Left colon (tissue), 2 donors: ENCODE results near the gene LRRC70. TPM values are rescaled to one million over a fixed set of nuclear protein-coding genes. Genes with fewer than 3 reads are reported as not detected.
"Not testable (repeated sequence)": the region's sequence is repeated elsewhere in the genome, so short reads cannot be mapped to it uniquely, and the experiment has no call there.

Source experiments
- ATAC-seq: fragments of 200-7000 bp; cut with Tn5 transposase; one replicate; pipeline ENCODE4 v1.9.1; 2020; ENCODE audit warnings: mild to moderate bottlenecking, moderate library complexity
- DNase-seq, 2 donors: peaks; one replicate each; pipeline ENCODE4 v3.0.0-alpha.2; 2020
- intact Hi-C, 2 donors: fragments of 100-400 bp; cut with DNase I in 1 of 2; cut with micrococcal nuclease in 1 of 2; formaldehyde crosslinking; loops; one replicate each; pipeline versions ENCODE4 v1.11.2 to v1.14.0; 2022; cut with DNase I, micrococcal nuclease
- long read RNA-seq: library from polyadenylated mRNA; unstranded; transcript quantifications from one replicate; pipeline ENCODE4 v2.0.0, GENCODE V29; 2021
- total RNA-seq, 2 donors: library from RNA; stranded (reverse); fragmentation: NEBNext Ultra II Directional; extraction: Animal tissue kit (Norgen Biotek cat#: 25700); gene quantifications; one replicate each; pipeline ENCODE4 v1.2.1, GENCODE V29; 2021
- donor health status: DM: no; HTN: no; CAD: no.
- donor health status: DM: yes; HTN: yes; CAD: no.

LRRC70 gene, protein sequence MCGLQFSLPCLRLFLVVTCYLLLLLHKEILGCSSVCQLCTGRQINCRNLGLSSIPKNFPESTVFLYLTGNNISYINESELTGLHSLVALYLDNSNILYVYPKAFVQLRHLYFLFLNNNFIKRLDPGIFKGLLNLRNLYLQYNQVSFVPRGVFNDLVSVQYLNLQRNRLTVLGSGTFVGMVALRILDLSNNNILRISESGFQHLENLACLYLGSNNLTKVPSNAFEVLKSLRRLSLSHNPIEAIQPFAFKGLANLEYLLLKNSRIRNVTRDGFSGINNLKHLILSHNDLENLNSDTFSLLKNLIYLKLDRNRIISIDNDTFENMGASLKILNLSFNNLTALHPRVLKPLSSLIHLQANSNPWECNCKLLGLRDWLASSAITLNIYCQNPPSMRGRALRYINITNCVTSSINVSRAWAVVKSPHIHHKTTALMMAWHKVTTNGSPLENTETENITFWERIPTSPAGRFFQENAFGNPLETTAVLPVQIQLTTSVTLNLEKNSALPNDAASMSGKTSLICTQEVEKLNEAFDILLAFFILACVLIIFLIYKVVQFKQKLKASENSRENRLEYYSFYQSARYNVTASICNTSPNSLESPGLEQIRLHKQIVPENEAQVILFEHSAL
- 1 to 10 TPM; 1.9 to 2.4 TPM for total RNA-seq
- long read RNA-seq = 0 reads

DNA sequence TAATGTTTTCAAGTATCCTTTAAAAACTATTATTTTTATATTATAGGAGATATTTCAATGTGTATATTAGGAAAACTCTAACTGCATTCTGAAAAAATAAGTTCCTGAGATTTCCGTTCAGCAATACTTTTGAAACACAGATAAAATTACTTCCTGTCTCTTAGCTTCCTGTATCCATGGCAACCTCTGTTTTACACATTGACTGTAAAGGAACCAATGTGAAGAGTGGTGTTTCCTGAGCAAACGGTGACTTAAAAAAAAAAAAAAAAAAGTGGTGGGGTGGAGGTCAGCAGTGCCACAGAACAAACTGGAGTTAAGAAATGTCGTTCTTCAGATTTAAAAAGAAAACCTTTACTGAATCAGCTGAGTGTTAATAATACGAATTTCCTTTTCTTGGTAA, at the start of gene LRRC70:
Gene LRRC70, plus strand, starts transcription at position 280 of the 400 bp plus-strand sequence. CDS start 620 bp downstream, outside the sequence.
- ATAC-seq (no peak), DNase-seq (no peak)
- intact Hi-C loops = no loop called here

DNA sequence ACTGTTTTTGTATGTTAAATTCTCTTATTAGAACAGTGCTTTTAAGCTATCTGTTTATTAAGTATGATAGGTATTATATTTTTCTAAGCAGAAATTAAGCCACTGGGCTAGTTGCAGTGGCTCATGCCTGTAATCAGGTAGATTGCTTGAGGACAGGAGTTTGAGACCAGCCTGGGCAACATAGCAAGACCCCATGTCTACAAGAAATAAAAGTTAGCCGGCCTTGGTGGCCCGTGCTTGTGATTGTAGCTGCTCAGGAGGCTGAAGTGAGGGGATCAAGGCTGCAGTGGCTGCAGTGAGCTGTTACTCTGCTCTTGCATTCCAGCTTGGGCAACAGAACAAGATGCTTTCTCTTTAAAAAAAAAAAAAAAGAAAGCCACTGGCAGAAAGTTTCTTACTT, 45.0 kb upstream of the LRRC70 start:
- intact Hi-C loops = no loop called here
- ATAC-seq (no peak), DNase-seq (no peak)

DNA sequence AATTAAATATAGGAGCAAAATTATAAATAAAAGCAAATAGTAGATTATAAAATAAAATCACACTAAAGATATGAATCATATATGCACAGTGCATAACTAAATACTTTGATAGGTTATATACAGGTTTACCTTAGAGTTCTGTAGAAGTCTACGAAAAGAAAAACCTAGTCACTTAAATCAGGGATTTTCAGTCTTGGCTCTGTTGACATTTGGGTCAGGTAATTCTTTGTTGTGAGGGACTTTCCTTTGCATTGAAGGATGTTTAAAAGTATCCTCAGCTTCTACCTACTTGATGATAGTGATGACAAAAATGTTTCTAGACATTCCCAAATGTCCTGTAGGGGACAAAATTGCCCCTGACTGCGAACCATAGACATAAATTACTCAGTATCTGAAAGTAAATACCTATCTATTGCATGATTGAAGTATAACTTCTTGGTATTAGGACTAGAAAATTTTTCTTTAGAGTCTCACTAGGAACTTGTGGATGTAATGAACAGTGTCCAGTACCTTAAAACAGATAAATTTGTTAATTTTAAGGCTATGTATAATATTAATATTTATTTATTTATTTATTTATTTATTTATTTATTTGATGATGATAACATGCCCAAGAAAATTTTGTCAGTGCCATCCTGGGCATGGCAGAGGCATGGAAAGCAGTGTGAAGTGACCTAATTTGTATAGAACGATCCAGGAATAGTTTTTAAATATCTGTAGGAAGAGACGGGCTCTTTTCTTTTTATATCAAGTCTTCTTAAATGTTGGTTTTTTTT, 44.0 kb upstream of the LRRC70 start:
- intact Hi-C loops = no loop called here
- DNase-seq (no peak), ATAC-seq (no peak)

DNA sequence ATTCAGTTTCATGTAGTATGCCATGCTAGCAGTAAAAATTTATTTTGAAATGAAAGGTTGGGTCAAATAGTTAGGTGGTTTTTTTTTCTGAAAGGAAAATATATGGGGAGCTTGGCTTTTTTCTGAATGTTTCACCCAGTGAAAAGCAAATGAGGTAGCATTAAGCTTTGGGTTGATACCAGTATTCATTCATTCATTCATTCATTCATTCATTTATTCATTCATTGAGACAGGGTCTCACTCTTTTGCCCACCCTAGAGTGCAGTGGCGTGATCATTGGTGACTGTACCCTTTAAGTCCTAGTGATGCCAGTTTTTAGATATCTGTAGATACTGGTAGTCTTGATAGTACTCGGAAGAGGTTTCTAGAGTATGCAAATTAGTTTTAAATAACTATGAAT, 42.4 kb upstream of the LRRC70 start:
- intact Hi-C loops = no loop called here
- ATAC-seq (no peak), DNase-seq (no peak)

DNA sequence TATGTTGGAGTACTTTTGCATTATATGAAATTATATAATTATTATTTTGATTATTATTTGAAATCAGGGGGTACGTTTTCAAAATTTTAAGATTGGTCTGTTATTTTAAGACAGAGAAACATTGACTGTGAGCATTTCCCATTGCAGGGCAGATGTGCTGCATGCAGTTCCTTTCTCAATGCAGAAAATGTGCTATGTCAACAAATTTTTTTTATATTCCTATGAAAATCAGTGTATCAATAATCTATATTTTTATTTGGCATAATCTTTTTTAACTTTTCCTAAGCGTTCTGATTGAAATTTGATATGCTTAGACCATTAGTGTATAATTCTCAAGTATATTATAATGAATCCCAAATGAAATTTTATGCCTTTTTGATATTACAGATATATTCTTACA, 41.8 kb upstream of the LRRC70 start:
- intact Hi-C loops = no loop called here
- ATAC-seq = no peak
- DNase-seq = no peak

DNA sequence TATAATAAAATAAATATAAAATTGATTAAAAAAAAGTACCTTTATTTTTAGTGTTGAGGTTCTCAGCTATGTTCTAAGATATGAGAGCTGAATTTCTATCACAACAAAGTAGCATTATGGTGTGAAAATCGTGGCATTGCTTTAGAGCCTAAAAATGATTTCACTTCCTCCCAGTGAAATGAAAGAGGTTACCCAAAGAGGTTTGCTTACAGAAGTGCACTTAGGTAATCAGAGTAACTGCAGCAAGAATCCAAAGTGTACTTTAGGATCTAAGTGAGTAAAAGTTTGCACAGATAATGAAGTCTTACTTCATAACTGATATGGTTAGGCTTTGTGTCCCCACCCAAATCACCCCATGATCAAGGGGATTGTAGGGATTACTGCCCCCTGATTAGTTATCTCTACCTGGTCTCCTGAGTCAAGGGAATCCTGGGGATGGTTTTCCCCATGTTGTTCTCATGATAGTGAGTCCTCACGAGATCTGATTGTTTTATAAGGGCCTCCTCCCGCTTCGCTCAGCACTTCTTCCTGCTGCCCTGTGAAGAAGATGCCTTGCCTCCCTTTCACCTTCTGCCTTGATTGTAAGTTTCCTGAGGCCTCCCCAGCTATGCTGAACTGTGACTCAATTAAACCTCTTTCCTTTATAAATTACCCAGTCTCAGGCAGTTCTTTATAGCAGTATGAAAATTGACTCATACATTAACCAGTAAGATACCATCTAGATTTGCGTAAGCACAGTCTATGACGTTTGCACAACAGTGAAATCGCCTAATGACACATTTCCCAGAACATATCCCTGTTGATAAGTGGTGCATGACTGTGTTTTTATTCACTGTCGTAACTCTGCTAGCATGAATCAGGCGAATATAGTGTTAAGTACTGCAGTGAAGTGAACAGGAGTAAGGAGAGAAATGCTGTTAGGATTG, 40.3 kb upstream of the LRRC70 start:
- DNase-seq (no peak), ATAC-seq (peak; percentile 46)
- intact Hi-C loops = no loop called here

DNA sequence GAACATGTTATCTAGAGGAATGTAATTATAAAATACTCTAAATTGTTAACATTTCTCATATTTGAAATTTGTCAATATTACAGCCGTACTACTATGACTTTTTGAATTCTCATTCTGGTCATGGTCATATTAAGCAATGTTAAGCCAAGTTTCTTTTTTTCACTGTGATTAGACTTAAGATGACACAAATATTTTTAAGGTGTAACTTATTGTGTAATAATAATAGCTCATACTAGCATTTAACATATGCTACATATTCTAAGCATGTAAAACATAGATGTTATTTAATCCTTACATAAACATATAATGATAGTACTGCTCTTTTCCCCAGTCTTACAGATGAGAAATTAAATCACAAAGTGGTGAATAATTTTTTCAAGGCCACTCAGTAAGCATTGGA, 35.9 kb upstream of the LRRC70 start:
- DNase-seq = no peak
- ATAC-seq = no peak
- intact Hi-C loops = no loop called here

DNA sequence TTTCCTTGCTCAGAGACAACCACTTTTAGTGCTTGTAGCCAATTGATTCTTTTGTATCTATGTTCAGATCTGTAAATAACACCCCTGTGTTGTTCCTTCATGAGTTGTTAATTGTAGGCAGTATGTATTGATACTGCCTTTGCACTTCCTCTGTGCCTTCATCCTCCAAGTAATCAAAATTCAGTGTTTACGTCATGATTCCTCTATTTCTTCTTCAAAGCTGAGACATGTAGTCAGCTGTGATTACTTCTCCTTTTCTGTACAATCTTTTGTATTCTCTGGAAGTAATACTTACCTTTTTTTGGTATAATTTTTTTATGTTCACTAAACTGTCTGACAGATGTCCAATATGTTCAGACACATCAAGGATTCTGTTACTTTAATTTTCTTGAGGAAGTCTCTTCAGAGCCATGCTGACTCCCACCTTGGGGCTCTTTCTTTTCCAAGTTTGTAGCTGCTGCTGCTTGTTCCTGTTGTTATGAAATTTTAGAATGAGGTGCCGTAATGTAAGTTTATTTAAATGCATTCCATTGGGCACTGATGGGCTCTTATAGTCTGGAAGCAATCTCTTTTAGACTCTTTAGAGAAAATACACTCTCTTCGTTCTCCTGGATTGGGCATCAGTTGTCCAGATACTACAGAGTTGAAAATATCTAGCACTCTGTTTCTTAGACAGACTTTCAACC, 30.5 kb upstream of the LRRC70 start:
- DNase-seq = no peak
- no peak for ATAC-seq
- intact Hi-C loops = no loop called here

DNA sequence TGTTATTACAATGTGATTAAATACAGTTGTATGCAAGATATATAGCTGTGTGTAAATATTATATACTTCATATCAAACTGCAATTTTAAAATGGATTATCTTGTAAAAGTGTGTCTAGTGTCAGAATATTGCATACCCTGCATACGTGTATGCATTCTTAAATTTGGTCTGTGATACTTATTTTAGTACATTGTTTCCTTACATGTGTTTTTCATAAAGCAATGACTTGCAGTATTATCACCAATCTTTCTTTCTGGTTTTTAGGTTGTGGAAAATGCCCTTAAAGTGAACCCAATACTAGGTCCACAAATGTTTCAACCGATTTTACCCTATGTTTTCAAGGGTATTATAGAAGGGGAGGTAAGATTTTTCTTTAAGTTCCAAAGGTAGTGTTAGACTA, 28.5 kb upstream of the LRRC70 start:
- DNase-seq (no peak), ATAC-seq (no peak)

DNA sequence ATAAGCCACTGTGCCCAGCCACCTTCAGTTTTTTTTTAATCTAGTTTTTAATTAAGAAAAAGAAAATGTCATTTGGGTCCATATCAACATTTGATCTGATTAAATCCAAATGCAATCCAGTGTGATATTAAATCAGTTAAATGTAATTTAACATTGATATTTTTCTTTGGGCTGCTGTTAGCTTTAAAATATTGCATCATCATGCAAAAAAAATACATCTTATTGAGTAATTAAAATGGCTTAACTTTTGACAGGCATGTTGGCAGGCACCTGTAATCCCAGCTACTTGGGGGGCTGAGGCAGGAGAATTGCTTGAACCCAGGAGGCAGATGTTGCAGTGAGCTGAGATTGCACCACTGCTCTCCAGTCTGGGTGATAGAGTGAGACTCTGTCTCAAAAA, 22.7 kb upstream of the LRRC70 start:
- ATAC-seq (no peak), DNase-seq (no peak)
- intact Hi-C loops = no loop called here

More for the DNA sequence above, 28.5 kb upstream of the LRRC70 start:
- intact Hi-C loops = no loop called here

DNA sequence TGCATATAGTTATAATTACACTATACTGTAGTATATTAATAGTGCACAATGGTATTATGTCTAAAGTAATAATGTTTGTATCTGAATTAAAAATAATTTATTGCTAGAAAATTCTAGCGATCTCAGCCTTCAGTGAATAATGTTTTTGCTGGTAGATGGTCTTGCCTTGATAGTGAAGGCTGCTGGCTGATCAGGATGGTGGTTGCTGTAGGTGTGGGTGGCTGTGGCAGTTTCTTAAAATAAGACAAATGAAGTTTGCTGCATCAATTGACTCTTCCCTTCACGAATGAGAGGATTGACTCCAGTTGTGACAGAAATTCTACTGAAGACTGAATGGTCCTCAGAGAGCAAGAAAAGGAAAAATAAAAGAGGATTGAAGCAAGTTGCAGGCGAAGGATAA, 19.7 kb upstream of the LRRC70 start:
- no peak for DNase-seq
- intact Hi-C loops = no loop called here
- ATAC-seq = no peak

DNA sequence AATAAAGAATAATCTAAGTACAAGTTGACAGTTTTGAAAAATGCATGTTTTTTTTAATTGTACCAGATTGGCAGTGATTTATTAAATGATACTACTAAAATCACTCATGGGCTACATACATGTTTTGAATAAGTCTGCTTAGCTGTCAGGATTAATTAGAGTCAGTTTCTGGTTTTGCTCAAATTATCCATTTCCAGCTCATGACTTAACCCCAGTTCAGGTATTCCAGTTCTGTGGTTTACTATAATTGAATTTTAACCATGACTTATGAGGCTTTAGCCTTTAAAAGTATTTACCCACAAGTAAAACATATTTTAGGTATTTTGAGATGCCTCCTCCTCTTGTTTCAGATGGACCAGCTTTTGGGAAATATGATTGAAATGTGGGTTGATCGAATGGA, 17.8 kb upstream of the LRRC70 start:
- no peak for DNase-seq
- intact Hi-C loops = no loop called here
- ATAC-seq = no peak

DNA sequence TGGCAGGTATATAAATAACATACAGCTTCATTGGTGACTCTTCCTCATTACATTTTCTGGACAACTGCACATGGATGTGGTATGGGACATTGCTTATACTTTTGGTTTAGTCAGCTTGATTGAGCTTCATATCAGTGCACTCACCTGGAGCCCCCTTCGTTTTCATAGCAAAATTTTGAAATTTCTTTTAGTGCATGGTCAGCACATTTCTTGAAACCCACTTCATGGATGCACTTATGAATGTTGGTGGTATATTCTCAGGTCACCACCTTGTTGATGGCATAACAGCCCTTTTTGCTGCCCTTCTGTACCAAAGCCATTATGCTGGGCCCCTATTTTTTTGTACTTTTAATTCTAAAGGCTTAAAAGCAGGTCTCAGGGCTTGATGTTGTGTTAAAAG, 16.7 kb upstream of the LRRC70 start:
- intact Hi-C loops = no loop called here
- ATAC-seq (no peak), DNase-seq (no peak)

DNA sequence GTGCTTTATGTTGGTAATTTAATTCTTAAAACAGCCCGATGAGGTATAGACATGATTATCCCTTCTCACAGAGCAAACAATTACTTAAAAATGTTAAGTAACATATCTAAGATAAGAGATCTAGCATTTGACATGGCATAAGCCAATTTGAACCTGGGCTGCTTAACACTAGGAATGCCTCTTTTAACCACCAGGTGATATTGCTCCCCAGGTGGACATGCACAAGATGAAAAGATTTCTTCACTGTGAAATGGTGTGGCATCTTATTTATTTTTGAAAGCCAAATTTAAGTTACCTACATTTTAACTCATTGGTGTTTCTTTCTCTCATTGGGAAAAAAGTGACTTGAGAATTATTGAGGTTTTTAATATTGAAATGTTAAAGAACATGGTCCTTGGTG, 15.8 kb upstream of the LRRC70 start:
- DNase-seq = no peak
- ATAC-seq = no peak
- intact Hi-C loops = no loop called here

DNA sequence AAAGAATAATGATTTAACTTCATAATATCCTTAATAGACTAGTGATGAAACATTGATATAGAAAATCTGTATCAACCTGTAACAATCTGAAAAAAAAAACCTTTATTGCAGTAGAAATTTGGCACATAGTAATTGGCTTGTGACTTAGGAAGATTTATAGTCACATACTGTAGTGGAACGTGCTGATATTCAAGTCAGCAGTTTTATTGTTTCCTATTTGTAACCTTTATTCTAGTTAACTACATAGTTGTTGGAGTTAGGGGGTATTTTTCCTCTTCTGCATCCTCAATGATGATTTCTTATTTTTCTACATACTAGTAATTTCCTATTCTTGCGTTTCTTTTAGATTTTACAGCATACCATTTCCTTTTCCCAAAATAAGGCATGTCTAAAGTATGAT, 14.5 kb upstream of the LRRC70 start:
- intact Hi-C loops = no loop called here
- no peak for DNase-seq
- no peak for ATAC-seq

DNA sequence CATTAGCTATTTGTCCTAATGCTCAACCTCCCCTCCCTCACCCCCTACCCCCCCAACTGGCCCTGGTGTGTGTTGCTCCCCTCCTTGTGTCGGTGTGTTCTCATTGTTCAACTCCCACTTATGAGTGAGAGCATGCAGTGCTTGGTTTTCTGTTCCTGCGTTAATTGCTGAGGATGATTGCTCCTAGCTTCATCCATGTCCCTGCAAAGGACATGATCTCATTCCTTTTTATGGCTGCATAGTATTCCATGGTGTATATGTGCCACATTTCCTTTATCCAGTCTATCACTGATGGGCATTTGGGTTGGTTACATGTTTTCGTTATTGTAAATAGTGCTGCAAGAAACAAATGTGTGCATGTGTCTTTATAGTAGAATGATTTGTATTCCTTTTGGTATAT, 12.9 kb upstream of the LRRC70 start:
- ATAC-seq, DNase-seq, intact Hi-C loops: not testable (repeated sequence)

DNA sequence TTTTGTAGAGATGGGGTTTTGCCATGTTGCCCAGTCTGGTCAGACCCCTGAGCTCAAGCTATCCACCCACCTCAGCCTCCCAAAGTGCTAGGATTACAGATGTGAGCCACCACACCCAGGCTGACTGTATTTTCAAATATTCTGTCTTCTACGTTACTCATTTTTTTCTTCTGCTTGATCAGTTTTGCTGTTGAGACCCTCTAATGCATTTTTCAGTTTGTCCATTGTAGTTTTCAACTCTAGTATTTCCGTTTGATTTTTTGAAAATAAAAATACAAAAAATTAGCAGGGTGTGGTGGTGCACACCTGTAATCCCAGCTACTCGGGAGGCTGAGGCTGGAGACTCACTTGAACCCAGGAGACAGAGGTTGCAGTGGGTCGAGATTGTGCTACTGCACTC, 10.5 kb upstream of the LRRC70 start:
- no peak for DNase-seq
- intact Hi-C loops = no loop called here
- ATAC-seq = no peak

DNA sequence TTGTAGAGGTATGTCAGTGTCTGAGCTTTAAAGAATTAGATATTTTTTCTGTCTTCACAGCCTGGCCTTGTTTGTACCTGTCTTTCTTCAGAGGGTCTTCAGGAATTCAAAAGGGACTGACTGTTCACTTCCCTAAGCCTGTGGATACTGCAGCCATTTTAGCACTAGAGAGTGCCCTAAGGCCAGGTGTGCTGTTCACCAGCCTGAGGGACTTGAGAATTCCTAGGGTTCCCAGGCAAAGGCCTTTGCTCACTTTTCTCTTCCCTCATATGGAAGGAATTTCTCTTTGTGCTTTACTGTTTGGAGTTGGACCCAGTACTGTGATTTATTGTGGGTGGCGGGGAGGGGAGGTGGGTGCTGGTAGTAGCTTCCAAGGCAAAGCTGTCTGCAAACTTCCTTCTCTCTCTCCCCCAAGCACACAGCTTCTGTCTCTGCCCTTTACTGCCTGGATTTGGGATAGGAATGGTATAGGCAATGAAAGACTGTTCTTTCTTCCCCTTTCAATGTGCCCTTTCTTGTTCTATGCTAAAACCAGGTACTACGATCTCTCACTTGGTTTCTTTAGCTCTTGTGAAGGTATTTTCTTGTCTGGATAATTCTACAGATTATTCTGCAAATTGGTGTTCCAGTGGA, 9.7 kb upstream of the LRRC70 start:
- intact Hi-C loops = no loop called here
- ATAC-seq (no peak), DNase-seq (no peak)
